Posterior cingulate gyrus (tissue), 11 donors: ENCODE results near the gene PTCD1.
"Not testable (repeated sequence)": the region's sequence is repeated elsewhere in the genome, so short reads cannot be mapped to it uniquely, and the experiment has no call there.

Experiments
- DNase-seq, 10 donors: peaks; one replicate each; pipeline versions ENCODE4 v3.0.0 to v3.0.0-alpha.2; 2020 to 2021; ENCODE audit warnings: mixed read lengths in 3 of 10
- intact Hi-C: fragments of 100-400 bp; cut with DNase I; formaldehyde crosslinking; loops from one replicate; pipeline ENCODE4 v1.15.1; 2023

Gene PTCD1

GRCh38 chr7:99415513-99416127 is 23.0 kb downstream of the PTCD1 start:
- intact Hi-C loops: not testable (repeated sequence)
- peak; percentile 50 to 95 (median 72) for DNase-seq

GRCh38 chr7:99410635-99411034 is 28.0 kb downstream of the PTCD1 start:
- DNase-seq: no peak
- intact Hi-C loops: no loop called here

DNA sequence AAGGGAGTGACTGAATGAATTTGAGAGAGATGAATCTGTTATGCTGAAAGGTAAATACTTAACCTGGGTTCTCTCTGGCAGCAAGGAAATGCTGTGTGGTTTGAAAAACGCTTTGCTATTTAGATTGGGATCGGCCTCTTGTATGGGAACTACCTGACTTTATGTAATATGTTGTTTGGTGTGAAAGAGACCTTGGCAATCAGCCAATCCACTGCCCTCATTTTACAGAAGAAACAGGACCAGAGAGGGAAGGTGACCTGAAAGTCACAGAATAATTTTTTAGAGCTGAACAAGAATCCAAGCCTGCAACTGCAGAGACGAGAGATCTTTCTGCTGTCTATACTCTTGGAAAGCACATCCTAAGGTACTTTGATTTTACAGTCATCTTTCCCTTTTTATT is 28.8 kb downstream of the PTCD1 start:
- intact Hi-C loops: loop anchor here (10.0 kb wide), 1 partner anchor 85 kb away; the partner anchor contains the start of gene ARPC1A
- no peak for DNase-seq

GRCh38 chr7:99409192-99409572 is 29.4 kb downstream of the PTCD1 start:
- no peak for DNase-seq
- intact Hi-C loops: loop anchor here (10.0 kb wide), 1 partner anchor 84 kb away; the partner anchor contains the start of gene ARPC1A

DNA sequence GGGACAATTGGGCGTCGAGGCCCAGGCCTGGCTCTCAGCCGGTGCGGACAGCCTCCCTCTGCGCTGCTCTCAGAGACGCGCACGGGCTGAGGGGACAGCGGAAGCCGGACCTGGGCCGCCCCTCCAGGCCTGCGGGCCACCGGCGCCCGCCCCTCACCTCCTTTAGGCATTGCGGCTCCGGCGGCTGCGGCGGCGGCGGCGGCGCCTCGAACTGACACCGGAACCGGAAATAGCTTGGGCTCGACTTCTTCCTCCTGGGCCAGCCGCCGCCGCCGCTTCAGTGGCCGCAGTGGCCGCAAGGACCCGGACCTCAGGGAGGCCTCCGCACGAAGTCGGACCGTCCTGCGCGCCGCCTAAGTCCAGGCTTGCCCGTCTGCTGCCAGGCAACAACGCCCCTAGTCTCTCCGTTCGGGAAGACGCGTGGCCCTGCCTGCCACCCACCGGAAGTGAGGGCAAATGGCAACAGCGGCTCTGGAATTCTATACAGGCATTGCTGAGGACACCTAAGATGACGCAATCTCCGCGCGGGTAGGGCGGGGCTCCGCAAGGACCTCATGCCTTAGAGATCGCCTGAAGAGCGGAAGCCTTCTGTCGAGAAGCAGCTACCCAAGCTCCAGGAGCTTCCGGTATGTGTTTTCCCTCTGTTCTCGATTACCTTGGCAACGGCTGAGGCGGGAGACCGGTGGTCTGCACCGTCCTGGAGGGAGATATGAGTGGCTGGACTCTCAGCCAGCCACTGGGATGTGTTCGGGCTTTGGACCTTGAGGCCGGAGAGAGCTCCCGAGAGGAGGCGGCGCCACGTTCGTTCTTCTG is 30.0 kb downstream of the PTCD1 start, which contains the start of the genes BUD31 and PDAP1:
Gene BUD31 (plus strand): TSS at position 591 of the 813 bp plus-strand sequence. CDS start 2,124 bp downstream, outside the sequence.
Gene PDAP1 (minus strand): TSS at position 219 of the 813 bp plus-strand sequence. CDS start 49 bp downstream, at position 170.
- intact Hi-C loops: loop anchor here (1.0 to 10.0 kb wide), 2 partner anchors 31 to 84 kb away; partner anchors contain the start of gene ARPC1A
- peak; percentile 86 to 99 (median 90) for DNase-seq

- intact Hi-C loops: loop anchor here (1.0 to 10.0 kb wide), 2 partner anchors 31 to 83 kb away; partner anchors contain the start of gene ARPC1A
- DNase-seq: peak in 8 of 10 donors; percentile 36 to 90 (median 61)
Observed at GRCh38 chr7:99407872-99408378, 30.7 kb downstream of the PTCD1 start.

GRCh38 chr7:99406557-99406956 is 32.0 kb downstream of the PTCD1 start:
- DNase-seq: no peak
- intact Hi-C loops: loop anchor here (10.0 kb wide), 1 partner anchor 82 kb away; the partner anchor contains the start of gene ARPC1A

- no peak for DNase-seq
- intact Hi-C loops: loop anchor here (10.0 kb wide), 1 partner anchor 80 kb away; the partner anchor contains the start of gene ARPC1A
Observed at GRCh38 chr7:99404977-99405320, 33.6 kb downstream of the PTCD1 start.

DNA sequence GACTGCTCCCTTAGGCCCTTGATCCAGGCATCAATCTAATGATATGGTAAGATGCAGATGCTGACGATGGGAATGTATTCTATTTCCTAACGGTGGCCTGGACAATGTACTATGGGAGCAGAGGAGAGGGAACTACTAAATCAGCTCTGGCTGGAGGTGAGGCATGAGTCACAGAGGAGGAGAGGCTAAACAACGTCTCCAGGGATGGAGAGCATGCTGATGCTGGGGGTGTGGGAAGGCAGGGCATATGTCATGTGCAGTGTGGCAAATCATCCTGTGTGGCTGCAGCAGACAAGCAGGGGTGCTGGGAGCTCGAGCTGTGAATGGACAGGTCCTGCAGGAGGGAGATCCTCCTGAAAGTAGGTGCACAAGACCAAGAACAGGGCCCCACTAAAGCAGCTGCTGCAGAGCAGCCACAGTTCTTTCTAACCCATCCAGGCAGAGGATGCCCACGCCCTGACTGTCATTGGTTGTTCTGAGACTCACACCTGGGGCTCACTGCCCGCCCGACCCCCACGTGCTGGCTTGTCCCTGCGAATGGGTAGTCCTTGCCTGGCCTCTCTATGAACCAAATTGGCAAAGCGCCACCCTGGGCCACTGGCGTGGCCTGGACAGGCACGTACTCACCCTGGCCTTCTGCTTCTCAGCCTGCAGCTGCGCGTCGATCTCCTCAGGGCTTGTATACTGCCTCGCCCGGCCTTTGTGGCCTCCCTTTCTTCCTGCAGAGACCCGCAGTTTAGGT is 34.2 kb downstream of the PTCD1 start:
- intact Hi-C loops: loop anchor here (10.0 kb wide), 1 partner anchor 80 kb away; the partner anchor contains the start of gene ARPC1A
- no peak for DNase-seq

DNA sequence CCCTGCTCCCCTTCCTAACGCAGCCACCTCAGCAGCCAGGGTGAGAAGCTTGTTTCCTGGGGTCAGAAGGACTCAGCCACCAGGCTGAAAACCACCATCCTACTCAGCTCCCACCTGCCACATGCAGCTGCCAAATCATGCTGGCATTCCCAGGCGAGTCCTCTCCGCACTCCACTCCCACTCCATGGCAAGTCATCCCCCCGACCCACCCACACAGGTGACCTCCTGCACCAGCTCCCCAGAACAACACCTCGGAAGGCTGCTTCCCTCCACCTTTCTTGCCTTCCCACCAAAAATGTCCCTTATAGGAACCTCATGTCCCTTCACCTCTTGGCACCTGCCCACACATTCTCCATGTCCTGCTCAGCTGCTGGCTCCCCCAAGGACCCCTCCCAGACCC is 34.8 kb downstream of the PTCD1 start:
- intact Hi-C loops: loop anchor here (10.0 kb wide), 1 partner anchor 79 kb away; the partner anchor contains the start of gene ARPC1A
- DNase-seq: no peak

DNA sequence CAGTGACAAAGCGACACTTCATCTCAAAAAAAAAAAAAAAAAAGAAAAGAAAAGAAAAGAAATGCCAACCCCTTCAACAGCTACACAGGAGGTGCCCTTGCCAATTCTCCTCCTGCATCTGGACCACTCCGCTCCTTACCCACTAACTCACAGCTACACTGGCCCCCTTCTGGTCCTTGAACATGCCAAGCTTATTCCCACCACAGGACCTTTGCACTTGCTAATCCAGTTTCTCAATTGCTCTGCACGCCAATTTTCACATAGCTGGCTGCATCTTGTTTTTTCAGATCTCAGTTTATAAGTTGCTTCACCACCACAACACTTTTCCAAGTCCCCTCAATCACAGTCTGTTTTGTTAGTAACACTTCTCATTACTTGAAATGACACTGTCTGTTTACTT is 35.7 kb downstream of the PTCD1 start:
- DNase-seq: no peak
- intact Hi-C loops: loop anchor here (10.0 kb wide), 1 partner anchor 78 kb away; the partner anchor contains the start of gene ARPC1A

- intact Hi-C loops: no loop called here
- DNase-seq: no peak
Observed at GRCh38 chr7:99399597-99399996, 39.0 kb downstream of the PTCD1 start.

DNA sequence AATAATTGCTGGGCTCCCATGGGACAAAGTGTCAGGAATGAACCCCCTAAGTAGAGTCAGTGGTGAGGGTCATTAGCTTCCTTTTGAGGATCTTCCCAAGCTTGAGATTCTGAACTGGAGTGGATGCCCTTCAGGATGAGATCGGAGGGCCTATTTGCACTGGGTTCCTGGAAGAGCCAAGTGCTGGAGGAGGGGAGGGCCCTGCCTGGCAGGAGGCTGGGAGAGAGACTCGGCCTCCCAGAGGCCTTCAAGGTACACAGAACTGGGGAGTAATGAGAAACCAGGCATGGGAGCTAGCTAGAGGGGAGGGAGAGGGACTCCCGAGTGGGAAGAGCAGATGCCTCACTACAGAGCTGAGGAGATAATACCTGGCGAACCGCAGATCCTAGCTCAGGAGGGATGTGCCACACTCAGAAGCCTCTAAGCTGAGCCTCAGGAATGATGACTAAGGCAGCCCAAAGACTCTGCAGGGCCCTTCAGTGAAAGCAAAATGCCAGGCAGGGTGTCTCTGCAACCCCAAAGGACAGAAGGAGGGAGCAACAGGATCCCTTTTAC is 39.6 kb downstream of the PTCD1 start:
- DNase-seq: no peak
- intact Hi-C loops: no loop called here

GRCh38 chr7:99397297-99397983 is 41.2 kb downstream of the PTCD1 start:
- intact Hi-C loops: no loop called here
- DNase-seq: no peak

GRCh38 chr7:99396418-99397296 is 41.9 kb downstream of the PTCD1 start:
- DNase-seq: no peak
- intact Hi-C loops: no loop called here

- intact Hi-C loops: no loop called here
- DNase-seq: no peak
Observed at GRCh38 chr7:99395616-99396327, 42.8 kb downstream of the PTCD1 start.

GRCh38 chr7:99394188-99394502 is 44.5 kb downstream of the PTCD1 start:
- DNase-seq: no peak
- intact Hi-C loops: no loop called here
